Fibroblast of lung (primary cell): ENCODE results near the gene VPS37D. TPM values are rescaled to one million over a fixed set of nuclear protein-coding genes. Genes with fewer than 3 reads are reported as not detected.
A peak's percentile ranks its signal among the peaks of the same experiment; 100 is the strongest.

Source experiments
- DNase-seq, 2 donors: peaks; one replicate each; pipeline versions ENCODE4 v3.0.0 to v3.0.0-alpha.2; 2010; ENCODE audit warnings: low read depth in 2 of 2
- H2AFZ ChIP-seq: 2 replicates; pipeline ENCODE4 v1.5.1; 2012; ENCODE audit warnings: low read length, control low read depth, inconsistent platforms
- H3K27ac ChIP-seq: 2 replicates; pipeline ENCODE4 v1.5.1; 2011; ENCODE audit warnings: low read length, control low read depth; ENCODE audit not compliant: insufficient read depth
- H3K27me3 ChIP-seq: 2 replicates; pipeline ENCODE4 v1.5.1; 2011; ENCODE audit warnings: mild to moderate bottlenecking, low read length; ENCODE audit not compliant: control insufficient read depth, insufficient read depth
- H3K36me3 ChIP-seq: 2 replicates; pipeline ENCODE4 v1.5.1; 2011; ENCODE audit warnings: low read length; ENCODE audit not compliant: control insufficient read depth, insufficient read depth
- H3K4me1 ChIP-seq: 2 replicates; pipeline ENCODE4 v1.5.1; 2011; ENCODE audit warnings: low read length; ENCODE audit not compliant: control insufficient read depth, insufficient read depth; ENCODE audit errors: extremely low read depth
- H3K4me2 ChIP-seq: 2 replicates; pipeline ENCODE4 v1.5.1; 2011; ENCODE audit warnings: low read length, control low read depth; ENCODE audit not compliant: insufficient read depth; ENCODE audit errors: extremely low read depth
- H3K4me3 ChIP-seq, 4 experiments: fragments of 200-600 bp in 1 of 4; sonication (generic) in 1 of 4; replicated peaks in 1 of 4; 2 replicates each; pipeline ENCODE4 v1.5.1; 2011 to 2016; ENCODE audit warnings: low read length in 4 of 4, low read depth in 3 of 4, mild to moderate bottlenecking in 3 of 4, control low read depth in 2 of 4, inconsistent platforms in 1 of 4, mixed read lengths in 1 of 4; ENCODE audit not compliant: insufficient read depth in 1 of 4; ENCODE audit errors: control extremely low read depth in 1 of 4
- H3K79me2 ChIP-seq: 2 replicates; pipeline ENCODE4 v1.5.1; 2012; ENCODE audit warnings: mild to moderate bottlenecking, low read length, inconsistent platforms; ENCODE audit not compliant: control insufficient read depth, insufficient read depth
- H3K9ac ChIP-seq: 2 replicates; pipeline ENCODE4 v1.5.1; 2011; ENCODE audit warnings: mild to moderate bottlenecking, low read length, control low read depth; ENCODE audit not compliant: insufficient read depth
- H3K9me3 ChIP-seq: 2 replicates; pipeline ENCODE4 v1.5.1; 2012; ENCODE audit warnings: low read depth, low read length; ENCODE audit not compliant: control insufficient read depth, insufficient read depth
- H4K20me1 ChIP-seq: 2 replicates; pipeline ENCODE4 v1.5.1; 2011; ENCODE audit warnings: low read length; ENCODE audit not compliant: control insufficient read depth, insufficient read depth; ENCODE audit errors: extremely low read depth
- EZH2 ChIP-seq: IDR thresholded peaks from 2 replicates; pipeline ENCODE4 v1.5.1; 2012; ENCODE audit warnings: low read length, control low read depth, mild to moderate bottlenecking; ENCODE audit errors: missing control alignments
- polyA plus RNA-seq, 2 donors: library from polyadenylated mRNA; depleted of rRNA in 1 of 2; stranded (reverse) in 1 of 2; unstranded in 1 of 2; fragments of >200 nt; gene quantifications; 2 replicates each; pipeline ENCODE4 v1.2.1, GENCODE V29; 2011 to 2012; ENCODE audit warnings: missing spikeins in 1 of 2
- total RNA-seq: library from RNA; depleted of rRNA; stranded (reverse); fragments of >200 nt; gene quantifications from 2 replicates; pipeline ENCODE4 v1.2.1, GENCODE V29; 2014
- TF ChIP-seq, protein P1 (sequence below), 2 donors: IDR thresholded peaks in 1 of 2; conservative IDR thresholded peaks in 1 of 2; 1 replicate in 1 of 2; 2 replicates in 1 of 2; pipeline ENCODE4 v1.5.1; 2011 to 2012; ENCODE audit warnings: low read length in 2 of 2, control low read depth in 1 of 2, inconsistent platforms in 1 of 2, low read depth in 1 of 2, mild to moderate bottlenecking in 1 of 2

VPS37D gene
- total and polyA plus RNA-seq, 2 donors (not counting 1 experiment from before 2014, with no cell fraction given), result 0.87 to 6.8 TPM

DNA sequence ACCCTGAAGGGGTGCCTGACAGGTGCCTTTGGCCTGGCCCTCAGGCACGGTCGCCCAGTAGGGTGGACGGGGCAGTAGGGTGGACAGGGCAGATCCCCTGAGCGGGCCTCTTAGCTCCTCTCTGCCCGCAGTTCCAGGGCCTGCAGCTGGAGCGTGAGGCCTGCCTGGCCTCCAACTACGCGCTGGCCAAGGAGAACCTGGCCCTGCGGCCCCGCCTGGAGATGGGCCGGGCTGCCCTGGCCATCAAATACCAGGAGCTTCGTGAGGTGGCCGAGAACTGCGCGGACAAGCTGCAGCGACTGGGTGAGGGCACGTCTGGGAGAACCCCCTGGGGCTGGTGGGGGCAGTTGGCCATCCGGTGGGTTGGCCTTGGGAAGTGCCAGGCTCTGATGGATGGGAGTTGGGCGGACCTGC is 1.7 kb downstream of the VPS37D start:
- H4K20me1 ChIP-seq, result no peaks in the 10 kb centered on the region
- H3K4me3 ChIP-seq, result peak overlapping the region in 1 of 4 experiments; percentile 76
- H3K9me3 ChIP-seq, result no peaks in the 10 kb centered on the region
- H3K4me2 ChIP-seq, result no peak overlapping the region
- no peak overlapping the region for H3K9ac ChIP-seq
- DNase-seq, result no peak
- H3K36me3 ChIP-seq, result no peaks in the 10 kb centered on the region
- H3K27me3 ChIP-seq, result no peaks in the 10 kb centered on the region
- no peaks in the 10 kb centered on the region for H3K4me1 ChIP-seq
- TF ChIP-seq, protein P1, sequence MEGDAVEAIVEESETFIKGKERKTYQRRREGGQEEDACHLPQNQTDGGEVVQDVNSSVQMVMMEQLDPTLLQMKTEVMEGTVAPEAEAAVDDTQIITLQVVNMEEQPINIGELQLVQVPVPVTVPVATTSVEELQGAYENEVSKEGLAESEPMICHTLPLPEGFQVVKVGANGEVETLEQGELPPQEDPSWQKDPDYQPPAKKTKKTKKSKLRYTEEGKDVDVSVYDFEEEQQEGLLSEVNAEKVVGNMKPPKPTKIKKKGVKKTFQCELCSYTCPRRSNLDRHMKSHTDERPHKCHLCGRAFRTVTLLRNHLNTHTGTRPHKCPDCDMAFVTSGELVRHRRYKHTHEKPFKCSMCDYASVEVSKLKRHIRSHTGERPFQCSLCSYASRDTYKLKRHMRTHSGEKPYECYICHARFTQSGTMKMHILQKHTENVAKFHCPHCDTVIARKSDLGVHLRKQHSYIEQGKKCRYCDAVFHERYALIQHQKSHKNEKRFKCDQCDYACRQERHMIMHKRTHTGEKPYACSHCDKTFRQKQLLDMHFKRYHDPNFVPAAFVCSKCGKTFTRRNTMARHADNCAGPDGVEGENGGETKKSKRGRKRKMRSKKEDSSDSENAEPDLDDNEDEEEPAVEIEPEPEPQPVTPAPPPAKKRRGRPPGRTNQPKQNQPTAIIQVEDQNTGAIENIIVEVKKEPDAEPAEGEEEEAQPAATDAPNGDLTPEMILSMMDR (conservative IDR thresholded peaks at IDR 0.05 in 1 of 2, IDR thresholded peaks at IDR 0.05 in 1 of 2; ENCODE audit: low read depth in 1 of 2, low read length in 2 of 2), result no peak
- no peak for TF ChIP-seq EZH2
- H3K79me2 ChIP-seq, result no peaks in the 10 kb centered on the region
- H3K27ac ChIP-seq, result no peak overlapping the region
- no peak overlapping the region for H2AFZ ChIP-seq

DNA sequence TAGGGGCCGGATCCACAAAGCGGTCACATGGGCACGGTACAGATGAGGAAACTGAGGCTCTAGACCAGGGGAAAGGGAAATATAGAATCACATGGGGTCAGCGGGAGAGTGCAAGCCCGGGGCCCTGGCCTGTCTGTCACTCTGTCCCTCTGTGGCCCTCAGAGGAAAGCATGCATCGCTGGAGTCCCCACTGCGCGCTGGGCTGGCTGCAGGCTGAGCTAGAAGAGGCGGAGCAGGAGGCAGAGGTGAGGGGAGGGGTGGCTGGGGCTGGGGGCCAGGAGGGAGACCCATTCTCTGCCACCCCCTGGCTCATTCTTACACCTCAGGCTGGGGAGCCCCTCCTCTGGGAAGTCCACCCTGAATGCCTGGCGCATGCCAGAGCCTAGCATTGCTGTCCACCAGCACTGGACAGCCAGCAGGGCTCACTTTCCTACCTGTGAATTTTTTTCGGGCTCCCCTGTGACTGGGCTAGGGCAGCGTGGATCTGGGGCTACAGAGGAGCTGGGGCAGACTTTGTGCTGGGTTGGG is 2.3 kb downstream of the VPS37D start:
- no peaks in the 10 kb centered on the region for H3K9me3 ChIP-seq
- no peak for DNase-seq

DNA sequence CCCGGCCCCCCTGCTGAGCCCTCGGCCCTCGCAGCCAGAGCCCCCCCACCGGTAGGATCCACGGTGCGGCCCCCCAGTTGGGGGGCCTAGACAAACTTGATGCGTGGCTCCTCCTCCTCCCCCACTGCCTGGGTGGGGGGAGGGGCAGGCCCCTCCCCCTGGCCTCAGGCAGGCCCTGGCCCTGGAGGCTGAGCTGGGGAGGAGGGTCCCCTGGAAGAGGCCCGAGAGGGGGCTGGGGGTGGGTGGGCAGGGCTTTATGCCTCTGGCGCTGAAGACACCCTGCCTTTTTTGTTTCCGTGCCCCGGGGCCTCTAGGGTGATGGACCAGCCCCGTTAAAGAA is 3.7 kb downstream of the VPS37D start:
- H3K4me3 ChIP-seq, result no peak overlapping the region
- no peak for DNase-seq
- H3K9ac ChIP-seq, result no peak overlapping the region
- no peaks in the 10 kb centered on the region for H3K4me1 ChIP-seq
- no peak overlapping the region for H3K4me2 ChIP-seq
- H2AFZ ChIP-seq, result no peak overlapping the region
- TF ChIP-seq EZH2, result no peak
- TF ChIP-seq, protein P1 (conservative IDR thresholded peaks at IDR 0.05 in 1 of 2, IDR thresholded peaks at IDR 0.05 in 1 of 2; ENCODE audit: low read depth in 1 of 2, low read length in 2 of 2), result no peak
- no peaks in the 10 kb centered on the region for H3K9me3 ChIP-seq
- no peak overlapping the region for H3K27ac ChIP-seq
- no peaks in the 10 kb centered on the region for H4K20me1 ChIP-seq
- no peaks in the 10 kb centered on the region for H3K79me2 ChIP-seq
- no peaks in the 10 kb centered on the region for H3K36me3 ChIP-seq
- no peaks in the 10 kb centered on the region for H3K27me3 ChIP-seq

More for the DNA sequence above, 2.3 kb downstream of the VPS37D start:
- no peaks in the 10 kb centered on the region for H4K20me1 ChIP-seq
- no peak overlapping the region for H3K4me2 ChIP-seq
- no peaks in the 10 kb centered on the region for H3K36me3 ChIP-seq
- H3K27ac ChIP-seq, result no peak overlapping the region
- TF ChIP-seq, protein P1 (conservative IDR thresholded peaks at IDR 0.05 in 1 of 2, IDR thresholded peaks at IDR 0.05 in 1 of 2; ENCODE audit: low read depth in 1 of 2, low read length in 2 of 2), result no peak
- no peak for TF ChIP-seq EZH2
- no peak overlapping the region for H3K4me3 ChIP-seq
- H3K27me3 ChIP-seq, result no peaks in the 10 kb centered on the region
- H3K79me2 ChIP-seq, result no peaks in the 10 kb centered on the region
- no peak overlapping the region for H2AFZ ChIP-seq
- H3K9ac ChIP-seq, result no peak overlapping the region
- no peaks in the 10 kb centered on the region for H3K4me1 ChIP-seq
